Small intestine (tissue), 7 donors: ENCODE results near the gene DGKZ. TPM values are rescaled to one million over a fixed set of nuclear protein-coding genes. Genes with fewer than 3 reads are reported as not detected.

Experiments
- DNase-seq, 2 donors: peaks; one replicate each; pipeline versions ENCODE4 v3.0.0 to v3.0.0-alpha.2; 2013
- FAIRE-seq: peaks from 2 replicates; lab custom pipeline; 2012; peaks lifted over from hg19 to GRCh38; lab: Jason Lieb, UNC
- H3K27ac ChIP-seq, 3 donors: one replicate each; pipeline ENCODE4 v1.5.1; 2013; ENCODE audit warnings: low read length in 2 of 3, mild to moderate bottlenecking in 2 of 3, control low read depth in 1 of 3, inconsistent platforms in 1 of 3, low read depth in 1 of 3, moderate library complexity in 1 of 3
- H3K27me3 ChIP-seq, 3 donors: one replicate each; pipeline ENCODE4 v1.6.1; 2013; ENCODE audit warnings: low read length in 3 of 3, inconsistent platforms in 1 of 3; ENCODE audit not compliant: control insufficient read depth in 3 of 3, insufficient read depth in 3 of 3
- H3K36me3 ChIP-seq, 3 donors: one replicate each; pipeline ENCODE4 v1.6.1; 2013; ENCODE audit warnings: low read length in 3 of 3, inconsistent platforms in 1 of 3, low read depth in 1 of 3, mild to moderate bottlenecking in 1 of 3, moderate library complexity in 1 of 3; ENCODE audit not compliant: control insufficient read depth in 3 of 3, insufficient read depth in 2 of 3
- H3K4me1 ChIP-seq, 3 donors: one replicate each; pipeline ENCODE4 v1.6.1; 2013; ENCODE audit warnings: low read length in 2 of 3, inconsistent platforms in 1 of 3, low read depth in 1 of 3, mild to moderate bottlenecking in 1 of 3, moderate library complexity in 1 of 3; ENCODE audit not compliant: control insufficient read depth in 3 of 3, insufficient read depth in 2 of 3
- H3K4me3 ChIP-seq, 3 donors: one replicate each; pipeline ENCODE4 v1.5.1; 2013; ENCODE audit warnings: low read length in 3 of 3, control low read depth in 1 of 3, inconsistent platforms in 1 of 3, low read depth in 1 of 3, mild to moderate bottlenecking in 1 of 3, moderate library complexity in 1 of 3
- H3K9me3 ChIP-seq, 2 donors: one replicate each; pipeline ENCODE4 v1.6.1; 2013; ENCODE audit warnings: low read depth in 1 of 2, low read length in 1 of 2; ENCODE audit not compliant: control insufficient read depth in 2 of 2, insufficient read depth in 1 of 2
- WGBS, 3 donors: extraction: QIAGEN DNeasy Blood & Tissue Kit; methylation state at CpG; one replicate each; pipeline ENCODE4 v1.1.7; 2013; 5-methylcytosine and 5-hydroxymethylcytosine counted together
- polyA plus RNA-seq, 4 donors: library from polyadenylated mRNA; stranded (reverse) in 3 of 4; unstranded in 1 of 4; fragments of 200-250 nt in 3 of 4; fragments of 120-200 nt in 1 of 4; gene quantifications; one replicate each; pipeline versions ENCODE4 v1.2.1 to v1.2.3, GENCODE V29; 2013
- donor health status: healthy with polysubstance abuse.
- donor health status: control.
- donor health status: control.
- donor health status: Bipolar disorder and iron deficiency.
- donor health status: healthy.

DGKZ gene
- polyA plus RNA-seq, 4 donors, result 41.0 to 122 (median 103) TPM

DNA sequence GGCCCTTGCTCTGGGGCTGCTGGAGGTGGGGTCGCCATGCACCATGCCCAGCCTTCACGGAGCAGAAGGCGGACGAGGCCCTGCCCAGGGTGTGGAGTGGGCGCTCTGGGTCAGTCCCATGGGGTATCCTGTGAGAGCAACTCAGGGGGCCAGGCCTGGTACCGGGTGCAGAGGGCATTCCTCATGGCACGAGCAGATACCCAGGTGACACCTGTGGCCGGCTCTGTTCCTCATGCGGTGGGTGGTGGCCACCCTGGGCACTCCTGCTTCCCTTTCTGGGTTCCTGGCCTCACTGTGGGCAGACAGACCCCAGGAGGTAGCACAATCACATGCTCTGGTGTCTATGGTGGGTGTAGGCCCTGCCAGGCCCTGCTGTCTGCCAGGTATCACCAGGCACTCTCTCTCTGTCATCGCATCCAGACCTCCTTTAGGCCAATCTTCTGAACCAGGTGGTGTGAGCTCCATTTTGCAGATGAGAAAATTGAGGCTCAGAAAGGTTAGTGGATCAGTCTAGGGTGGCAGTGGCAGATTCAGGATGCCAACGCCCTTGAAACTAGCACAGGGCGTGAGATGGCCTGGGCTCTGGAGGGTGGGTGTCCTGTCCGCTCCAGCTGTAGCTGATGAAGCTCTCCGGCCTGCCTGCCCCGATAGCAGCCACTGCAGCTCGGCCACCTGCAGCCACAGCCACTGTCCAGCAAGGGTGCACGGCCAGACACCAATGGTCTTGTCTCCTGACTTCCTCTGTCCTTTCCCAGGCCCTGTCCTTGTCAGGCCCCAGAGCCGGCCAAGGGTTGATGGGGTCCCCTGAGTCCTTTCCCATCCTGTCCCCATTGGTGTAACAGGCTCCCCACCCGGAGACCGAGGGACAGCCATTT is 15.1 kb downstream of the DGKZ start:
- no peak for FAIRE-seq
- H3K27me3 ChIP-seq, result no peaks in the 10 kb centered on the region
- H3K4me1 ChIP-seq, result peaks cover 0 to 25% (median 3%) of the 10 kb centered on the region in 3 donors
- no peak for DNase-seq
- H3K4me3 ChIP-seq, result no peak overlapping the region
- 80 to 89% (median 86%) methylated on average over 20 of the region's 20 CpGs for WGBS, 3 donors
- H3K9me3 ChIP-seq, result no peaks in the 10 kb centered on the region
- H3K27ac ChIP-seq, result peak overlapping the region in 1 of 3 donors; percentile 14
- peaks cover 0 to 67% (median 0%) of the 10 kb centered on the region in 3 donors for H3K36me3 ChIP-seq

DNA sequence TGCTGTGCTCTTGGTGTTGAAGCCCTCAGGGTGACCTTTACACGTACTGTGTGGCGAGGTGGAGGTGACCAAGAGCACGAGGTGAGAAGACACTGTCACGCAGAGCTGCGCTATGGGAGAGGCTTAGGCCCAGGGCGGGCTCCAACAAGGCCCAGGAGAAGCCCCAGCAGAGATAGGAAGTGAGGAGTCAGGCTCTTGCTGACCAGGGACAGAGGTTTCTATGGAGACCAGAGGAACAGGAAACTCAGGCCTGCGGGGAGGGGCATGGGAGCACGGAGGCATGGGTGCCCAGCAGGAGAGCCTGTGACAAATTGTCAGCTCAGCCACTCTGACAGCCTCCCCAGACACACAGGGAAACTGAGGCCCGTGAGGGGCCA is 15.8 kb downstream of the DGKZ start:
- FAIRE-seq (no peak), DNase-seq (no peak)
- H3K27ac ChIP-seq, result peak overlapping the region in 1 of 3 donors; percentile 14
- no peak overlapping the region for H3K4me3 ChIP-seq
- H3K27me3 ChIP-seq, result no peaks in the 10 kb centered on the region
- H3K4me1 ChIP-seq, result peaks cover 0 to 24% (median 3%) of the 10 kb centered on the region in 3 donors
- WGBS, 3 donors, result 68 to 75% (median 69%) methylated on average over 9 of the region's 9 CpGs
- no peaks in the 10 kb centered on the region for H3K9me3 ChIP-seq
- H3K36me3 ChIP-seq, result peaks cover 0 to 67% (median 0%) of the 10 kb centered on the region in 3 donors

DNA sequence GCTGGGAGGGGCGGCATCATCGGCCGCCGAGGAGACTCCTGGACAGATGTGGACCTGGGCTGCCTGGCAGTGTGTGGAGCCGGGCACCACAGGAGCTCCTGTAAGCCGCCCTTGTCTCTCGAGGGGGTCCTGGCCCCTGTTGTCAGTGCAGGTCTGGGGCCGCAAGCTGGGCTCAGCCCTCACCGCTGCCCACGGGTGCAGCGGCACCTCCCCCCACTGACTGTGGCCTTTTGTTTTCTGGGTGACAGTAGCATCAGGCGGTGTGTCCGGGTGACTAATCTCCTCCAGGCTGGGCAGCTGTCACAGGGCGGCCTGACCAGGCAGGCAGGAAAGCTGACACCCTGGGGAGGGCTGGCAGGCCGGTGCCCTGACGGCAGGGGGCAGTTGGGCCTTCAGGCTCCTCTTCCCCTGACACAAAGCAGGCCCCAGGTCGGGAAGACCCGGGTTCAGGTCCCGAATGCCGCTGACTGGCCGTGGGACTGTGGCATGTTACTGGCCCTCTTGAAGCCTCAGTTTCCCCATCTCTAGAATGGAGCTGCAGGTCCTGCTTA is 16.3 kb downstream of the DGKZ start:
- Histone ChIP-seq H3K27ac (peak overlapping the region in 1 of 3 donors; percentile 14), H3K4me1 (peaks cover 0 to 24% (median 3%) of the 10 kb centered on the region in 3 donors), H3K4me3 (no peak overlapping the region), H3K9me3 (no peaks in the 10 kb centered on the region), H3K36me3 (peaks cover 0 to 72% (median 0%) of the 10 kb centered on the region in 3 donors), H3K27me3 (no peaks in the 10 kb centered on the region)
- FAIRE-seq (no peak), DNase-seq (no peak)
- WGBS, 3 donors, result 79 to 82% (median 79%) methylated on average over 21 of the region's 21 CpGs

DNA sequence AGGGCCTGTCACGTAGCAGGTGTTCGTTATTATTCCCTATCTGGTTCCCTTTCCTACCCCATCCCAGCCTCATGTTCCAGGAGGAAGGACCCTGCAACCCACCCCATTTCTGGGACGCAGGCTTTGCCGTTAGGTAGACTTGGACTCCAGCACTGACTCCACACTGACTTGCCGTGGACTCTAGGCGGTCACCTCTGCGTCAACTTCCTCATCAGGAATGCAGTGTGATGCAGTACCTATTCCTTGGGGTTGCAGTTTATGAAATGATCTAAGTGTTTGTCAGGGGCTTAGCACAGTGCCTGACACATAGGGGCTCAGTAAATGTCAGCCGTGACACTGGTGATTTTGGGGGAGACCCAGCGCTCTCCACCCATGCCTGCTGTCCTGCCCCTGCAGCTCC is 16.8 kb downstream of the DGKZ start:
- Histone ChIP-seq H3K36me3 (peaks cover 0 to 76% (median 2%) of the 10 kb centered on the region in 3 donors), H3K27me3 (no peaks in the 10 kb centered on the region), H3K4me1 (peaks cover 0 to 24% (median 3%) of the 10 kb centered on the region in 3 donors), H3K27ac (no peak overlapping the region), H3K9me3 (no peaks in the 10 kb centered on the region), H3K4me3 (no peak overlapping the region)
- FAIRE-seq (no peak), DNase-seq (no peak)
- WGBS, 3 donors, result 77 to 84% (median 84%) methylated on average over 9 of the region's 9 CpGs

DNA sequence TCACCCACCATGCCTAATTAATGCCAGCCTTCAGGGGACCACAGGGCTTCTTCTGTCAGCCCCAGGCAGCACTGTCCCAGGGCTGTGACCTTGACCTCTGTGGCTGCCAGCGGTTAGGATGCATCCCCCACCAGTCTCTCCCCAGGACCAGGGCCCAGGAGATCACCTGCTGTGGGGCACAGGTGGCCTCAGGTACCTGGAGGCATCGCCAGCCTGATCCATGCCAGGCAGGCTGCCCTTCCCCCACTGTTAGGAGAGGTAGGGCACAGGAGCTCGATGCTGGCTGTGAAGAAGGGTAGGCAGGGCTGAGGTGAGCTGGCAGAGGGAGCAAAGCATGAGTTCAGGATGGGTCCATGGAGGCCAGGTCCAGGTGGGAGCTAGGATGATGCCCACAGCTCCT is 17.5 kb downstream of the DGKZ start:
- no peak for FAIRE-seq
- Histone ChIP-seq H3K9me3 (no peaks in the 10 kb centered on the region), H3K27ac (no peak overlapping the region), H3K4me3 (no peak overlapping the region), H3K27me3 (no peaks in the 10 kb centered on the region), H3K4me1 (peaks cover 0 to 27% (median 3%) of the 10 kb centered on the region in 3 donors), H3K36me3 (peaks cover 0 to 83% (median 2%) of the 10 kb centered on the region in 3 donors)
- 39 to 70% (median 42%) methylated on average over 3 of the region's 3 CpGs for WGBS, 3 donors
- DNase-seq, result no peak

DNA sequence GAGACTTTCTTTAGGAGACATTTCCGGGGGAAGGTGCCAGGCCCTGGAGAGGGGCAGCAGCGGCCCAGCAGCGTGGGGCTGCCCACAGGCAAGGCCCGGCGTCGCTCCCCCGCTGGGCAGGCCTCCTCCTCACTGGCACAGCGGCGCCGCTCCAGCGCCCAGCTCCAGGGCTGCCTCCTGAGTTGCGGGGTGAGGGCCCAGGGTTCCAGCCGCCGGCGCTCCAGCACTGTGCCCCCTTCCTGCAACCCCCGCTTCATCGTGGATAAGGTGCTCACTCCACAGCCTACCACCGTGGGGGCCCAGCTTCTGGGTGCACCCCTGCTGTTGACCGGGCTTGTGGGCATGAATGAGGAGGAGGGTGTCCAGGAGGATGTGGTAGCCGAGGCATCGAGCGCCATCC is 19.0 kb downstream of the DGKZ start:
- Histone ChIP-seq H3K27ac (no peak overlapping the region), H3K9me3 (no peaks in the 10 kb centered on the region), H3K27me3 (no peaks in the 10 kb centered on the region), H3K4me3 (no peak overlapping the region), H3K4me1 (peaks cover 0 to 23% (median 0%) of the 10 kb centered on the region in 3 donors), H3K36me3 (peaks cover 0 to 92% (median 2%) of the 10 kb centered on the region in 3 donors)
- DNase-seq, result no peak
- 90 to 96% (median 92%) methylated on average over 16 to 22 of the region's 22 CpGs for WGBS, 3 donors
- FAIRE-seq, result no peak

DNA sequence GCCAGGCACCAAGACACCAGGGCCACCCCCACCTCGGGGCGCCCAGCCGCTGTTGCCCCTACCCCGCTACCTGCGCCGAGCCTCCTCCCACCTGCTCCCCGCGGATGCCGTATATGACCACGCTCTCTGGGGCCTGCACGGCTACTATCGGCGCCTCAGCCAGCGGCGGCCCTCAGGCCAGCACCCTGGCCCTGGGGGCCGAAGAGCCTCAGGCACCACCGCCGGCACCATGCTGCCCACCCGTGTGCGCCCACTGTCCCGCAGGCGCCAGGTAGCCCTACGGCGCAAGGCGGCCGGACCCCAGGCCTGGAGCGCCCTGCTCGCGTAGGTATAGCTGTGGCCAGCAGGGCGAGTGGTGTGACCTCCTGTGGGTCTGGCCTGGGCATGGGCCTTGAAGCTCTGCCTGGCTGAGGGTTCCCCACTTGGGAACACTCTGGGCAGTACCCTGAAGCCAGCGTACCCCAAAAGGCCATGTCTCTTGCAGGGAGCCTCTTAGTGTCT is 19.4 kb downstream of the DGKZ start:
- FAIRE-seq (no peak), DNase-seq (no peak)

DNA sequence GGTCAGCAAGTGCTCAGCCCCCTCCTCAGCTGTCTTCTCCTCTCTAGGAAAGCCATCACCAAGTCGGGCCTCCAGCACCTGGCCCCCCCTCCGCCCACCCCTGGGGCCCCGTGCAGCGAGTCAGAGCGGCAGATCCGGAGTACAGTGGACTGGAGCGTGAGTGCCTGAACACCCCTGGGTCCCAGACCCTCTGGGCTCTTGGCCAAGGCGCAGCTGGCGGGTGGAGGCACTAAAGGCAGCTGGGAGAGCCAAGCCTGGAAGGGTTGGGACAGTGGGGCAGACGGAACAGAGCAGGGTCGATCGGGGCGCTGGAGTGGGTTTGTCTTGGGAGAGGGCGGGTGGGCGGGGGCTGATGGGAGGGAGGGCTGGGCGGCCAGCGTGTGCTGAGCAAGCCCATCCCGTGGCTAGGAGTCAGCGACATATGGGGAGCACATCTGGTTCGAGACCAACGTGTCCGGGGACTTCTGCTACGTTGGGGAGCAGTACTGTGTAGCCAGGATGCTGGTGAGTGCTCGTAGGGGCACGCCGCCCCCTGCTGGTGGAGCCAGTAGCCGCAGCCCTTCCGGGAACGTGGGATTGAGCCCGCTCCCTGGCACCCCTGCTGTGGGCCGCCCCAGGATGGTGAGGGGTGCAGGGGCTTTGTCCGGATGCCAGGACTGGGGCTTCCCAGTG is 20.1 kb downstream of the DGKZ start:
- WGBS, 3 donors, result 26 to 30% (median 27%) methylated on average over 27 to 32 of the region's 32 CpGs
- H3K27me3 ChIP-seq, result no peaks in the 10 kb centered on the region
- FAIRE-seq (no peak), DNase-seq (peak in 1 of 2 donors; percentile 72)
- H3K4me1 ChIP-seq, result peaks cover 0 to 23% (median 0%) of the 10 kb centered on the region in 3 donors
- no peak overlapping the region for H3K4me3 ChIP-seq
- peaks cover 0 to 93% (median 2%) of the 10 kb centered on the region in 3 donors for H3K36me3 ChIP-seq
- H3K9me3 ChIP-seq, result no peaks in the 10 kb centered on the region
- H3K27ac ChIP-seq, result no peak overlapping the region

More for the DNA sequence above, 19.4 kb downstream of the DGKZ start:
- Histone ChIP-seq H3K27me3 (no peaks in the 10 kb centered on the region), H3K4me1 (peaks cover 0 to 20% (median 0%) of the 10 kb centered on the region in 3 donors), H3K4me3 (no peak overlapping the region), H3K36me3 (peaks cover 0 to 92% (median 2%) of the 10 kb centered on the region in 3 donors), H3K9me3 (no peaks in the 10 kb centered on the region), H3K27ac (no peak overlapping the region)
- 94 to 95% (median 94%) methylated on average over 30 to 31 of the region's 31 CpGs for WGBS, 3 donors
